Stomach smooth muscle (tissue), 2 donors: ENCODE results near the gene SLC39A9.
A peak's percentile ranks its signal among the peaks of the same experiment; 100 is the strongest.
"Not testable (repeated sequence)": the region's sequence is repeated elsewhere in the genome, so short reads cannot be mapped to it uniquely, and the experiment has no call there.

Experiments
- H3K27ac ChIP-seq: one replicate; pipeline ENCODE4 v1.7.0; 2013; ENCODE audit warnings: mild to moderate bottlenecking, low read length, inconsistent platforms
- H3K27me3 ChIP-seq, 2 donors: one replicate each; pipeline ENCODE4 v1.7.0; 2013; ENCODE audit warnings: low read length in 2 of 2; ENCODE audit not compliant: insufficient read depth in 2 of 2, control insufficient read depth in 1 of 2
- H3K36me3 ChIP-seq, 2 donors: one replicate each; pipeline ENCODE4 v1.7.0; 2013; ENCODE audit warnings: low read length in 2 of 2; ENCODE audit not compliant: control insufficient read depth in 2 of 2, insufficient read depth in 2 of 2
- H3K4me1 ChIP-seq: one replicate; pipeline ENCODE4 v1.7.0; 2013; ENCODE audit warnings: low read length; ENCODE audit not compliant: control insufficient read depth, insufficient read depth
- H3K4me3 ChIP-seq, 2 donors: one replicate each; pipeline ENCODE4 v1.7.0; 2013; ENCODE audit warnings: low read length in 2 of 2
- H3K9ac ChIP-seq, 2 donors: one replicate each; pipeline ENCODE4 v1.7.0; 2013; ENCODE audit warnings: low read length in 2 of 2, mild to moderate bottlenecking in 1 of 2
- H3K9me3 ChIP-seq, 2 donors: one replicate each; pipeline ENCODE4 v1.7.0; 2013; ENCODE audit warnings: low read length in 2 of 2; ENCODE audit not compliant: control insufficient read depth in 2 of 2
- donor health status: healthy.
- donor health status: Pancreatic carcinoma.

Gene SLC39A9

GRCh38 chr14:69498286-69498685 lies 99.8 kb downstream of the SLC39A9 start:
- not testable (repeated sequence) for H3K27ac ChIP-seq, H3K36me3 ChIP-seq, H3K9me3 ChIP-seq, H3K9ac ChIP-seq, H3K27me3 ChIP-seq, H3K4me3 ChIP-seq
- H3K4me1 ChIP-seq = peaks cover 18% of the 10 kb centered on the region

- Histone ChIP-seq H3K9me3 (no peaks in the 10 kb centered on the region), H3K4me1 (peaks cover 18% of the 10 kb centered on the region), H3K27me3 (peaks cover 0 to 2% of the 10 kb centered on the region in 2 donors), H3K4me3 (no peak overlapping the region), H3K9ac (no peak overlapping the region), H3K27ac (no peak overlapping the region), H3K36me3 (no peaks in the 10 kb centered on the region)
These were observed 100.9 kb downstream of the SLC39A9 start for GRCh38 chr14:69499436-69499835.

- Histone ChIP-seq H3K9ac (no peak overlapping the region), H3K9me3 (no peaks in the 10 kb centered on the region), H3K27me3 (no peaks in the 10 kb centered on the region), H3K4me3 (no peak overlapping the region), H3K27ac (no peak overlapping the region), H3K4me1 (peaks cover 18% of the 10 kb centered on the region), H3K36me3 (no peaks in the 10 kb centered on the region)
These were observed 101.6 kb downstream of the SLC39A9 start for GRCh38 chr14:69500096-69500495.

GRCh38 chr14:69500736-69501135 lies 102.2 kb downstream of the SLC39A9 start:
- no peaks in the 10 kb centered on the region for H3K9me3 ChIP-seq
- H3K27ac ChIP-seq = no peak overlapping the region
- H3K27me3 ChIP-seq = no peaks in the 10 kb centered on the region
- peaks cover 18% of the 10 kb centered on the region for H3K4me1 ChIP-seq
- no peak overlapping the region for H3K4me3 ChIP-seq
- no peaks in the 10 kb centered on the region for H3K36me3 ChIP-seq
- H3K9ac ChIP-seq = no peak overlapping the region

GRCh38 chr14:69501423-69501838 lies 102.9 kb downstream of the SLC39A9 start:
- Histone ChIP-seq H3K36me3 (no peaks in the 10 kb centered on the region), H3K9ac (no peak overlapping the region), H3K4me3 (peak overlapping the region; percentile 12 to 44), H3K27me3 (no peaks in the 10 kb centered on the region), H3K4me1 (peaks cover 18% of the 10 kb centered on the region), H3K9me3 (no peaks in the 10 kb centered on the region), H3K27ac (no peak overlapping the region)

- H3K27me3 ChIP-seq = no peaks in the 10 kb centered on the region
- H3K9ac ChIP-seq = no peak overlapping the region
- no peak overlapping the region for H3K4me3 ChIP-seq
- no peak overlapping the region for H3K27ac ChIP-seq
- no peaks in the 10 kb centered on the region for H3K9me3 ChIP-seq
- peaks cover 18% of the 10 kb centered on the region for H3K4me1 ChIP-seq
- H3K36me3 ChIP-seq = no peaks in the 10 kb centered on the region
These were observed 106.3 kb downstream of the SLC39A9 start for GRCh38 chr14:69504775-69505174.

- Histone ChIP-seq H3K4me3 (no peak overlapping the region), H3K9me3 (no peaks in the 10 kb centered on the region), H3K27me3 (no peaks in the 10 kb centered on the region), H3K27ac (no peak overlapping the region), H3K9ac (no peak overlapping the region), H3K4me1 (peaks cover 17% of the 10 kb centered on the region), H3K36me3 (no peaks in the 10 kb centered on the region)
These were observed 107.1 kb downstream of the SLC39A9 start for GRCh38 chr14:69505338-69506240.

- Histone ChIP-seq H3K36me3 (no peaks in the 10 kb centered on the region), H3K27ac (no peak overlapping the region), H3K9ac (no peak overlapping the region), H3K4me1 (peaks cover 11% of the 10 kb centered on the region), H3K4me3 (no peak overlapping the region), H3K27me3 (no peaks in the 10 kb centered on the region), H3K9me3 (no peaks in the 10 kb centered on the region)
These were observed 107.7 kb downstream of the SLC39A9 start for GRCh38 chr14:69506241-69506595.
